Trophoblast cell (in vitro differentiated cells and primary cell): ENCODE measurements around the gene GBX2.

Experiments used
- DNase-seq, 2 donors: peaks; one replicate each; pipeline ENCODE4 v3.0.0-alpha.2; 2016
- H2AFZ ChIP-seq: 2 replicates; pipeline ENCODE4 v1.6.1; 2013; ENCODE audit warnings: low read length, moderate library complexity, mild to moderate bottlenecking; ENCODE audit not compliant: insufficient read depth, poor library complexity
- H2AK5ac ChIP-seq: 2 replicates; pipeline ENCODE4 v1.6.1; 2013; ENCODE audit warnings: mild to moderate bottlenecking, low read length
- H2BK120ac ChIP-seq: 2 replicates; pipeline ENCODE4 v1.6.1; 2013; ENCODE audit warnings: low read length, mild to moderate bottlenecking, moderate library complexity; ENCODE audit not compliant: insufficient read depth, poor library complexity
- H2BK12ac ChIP-seq: 2 replicates; pipeline ENCODE4 v1.6.1; 2013; ENCODE audit warnings: mild to moderate bottlenecking, low read length, moderate library complexity
- H2BK5ac ChIP-seq: 2 replicates; pipeline ENCODE4 v1.6.1; 2013; ENCODE audit warnings: low read length, low read depth, moderate library complexity, mild to moderate bottlenecking; ENCODE audit not compliant: poor library complexity
- H3K14ac ChIP-seq: 2 replicates; pipeline ENCODE4 v1.6.1; 2013; ENCODE audit warnings: mild to moderate bottlenecking, low read length
- H3K18ac ChIP-seq: 2 replicates; pipeline ENCODE4 v1.6.1; 2013; ENCODE audit warnings: mild to moderate bottlenecking, low read length
- H3K23ac ChIP-seq: 2 replicates; pipeline ENCODE4 v1.6.1; 2013; ENCODE audit warnings: low read length
- H3K27ac ChIP-seq: 2 replicates; pipeline ENCODE4 v1.5.1; 2013; ENCODE audit warnings: low read depth, mild to moderate bottlenecking, inconsistent platforms, low read length, moderate library complexity
- H3K27me3 ChIP-seq: 2 replicates; pipeline ENCODE4 v1.6.1; 2013; ENCODE audit warnings: inconsistent platforms, mild to moderate bottlenecking, low read length, moderate library complexity; ENCODE audit not compliant: insufficient read depth
- H3K36me3 ChIP-seq, 2 experiments: 1 replicate in 1 of 2; 2 replicates in 1 of 2; pipeline ENCODE4 v1.6.1; 2013; ENCODE audit warnings: low read length in 2 of 2, mild to moderate bottlenecking in 2 of 2, moderate library complexity in 1 of 2; ENCODE audit not compliant: insufficient read depth in 2 of 2, control insufficient read depth in 1 of 2
- H3K4ac ChIP-seq: 2 replicates; pipeline ENCODE4 v1.6.1; 2013; ENCODE audit warnings: low read depth, mild to moderate bottlenecking, low read length, moderate library complexity
- H3K4me1 ChIP-seq, 2 experiments: 1 replicate in 1 of 2; 2 replicates in 1 of 2; pipeline ENCODE4 v1.6.1; 2013; ENCODE audit warnings: low read length in 2 of 2, mild to moderate bottlenecking in 2 of 2, moderate library complexity in 1 of 2; ENCODE audit not compliant: insufficient read depth in 2 of 2, control insufficient read depth in 1 of 2
- H3K4me2 ChIP-seq: 2 replicates; pipeline ENCODE4 v1.6.1; 2013; ENCODE audit warnings: inconsistent platforms, mild to moderate bottlenecking, low read length, moderate library complexity
- H3K4me3 ChIP-seq: 2 replicates; pipeline ENCODE4 v1.5.1; 2013; ENCODE audit warnings: mild to moderate bottlenecking, low read depth, low read length, inconsistent platforms
- H3K79me1 ChIP-seq: one replicate; pipeline ENCODE4 v1.6.1; 2013; ENCODE audit warnings: low read length
- H3K79me2 ChIP-seq: 2 replicates; pipeline ENCODE4 v1.6.1; 2013; ENCODE audit warnings: low read length, mild to moderate bottlenecking; ENCODE audit not compliant: control insufficient read depth, insufficient read depth, poor library complexity
- H3K9ac ChIP-seq: 2 replicates; pipeline ENCODE4 v1.6.1; 2013; ENCODE audit warnings: mild to moderate bottlenecking, low read length
- H3K9me3 ChIP-seq: 2 replicates; pipeline ENCODE4 v1.6.1; 2013; ENCODE audit warnings: low read depth, mild to moderate bottlenecking, control low read depth, inconsistent platforms, low read length; ENCODE audit not compliant: insufficient read depth
- H4K12ac ChIP-seq: 2 replicates; pipeline ENCODE4 v1.6.1; 2013; ENCODE audit warnings: low read depth, mild to moderate bottlenecking, low read length, moderate library complexity
- H4K8ac ChIP-seq: 2 replicates; pipeline ENCODE4 v1.6.1; 2013; ENCODE audit warnings: low read depth, mild to moderate bottlenecking, low read length, moderate library complexity
- H4K91ac ChIP-seq: one replicate; pipeline ENCODE4 v1.6.1; 2013; ENCODE audit warnings: low read depth, mild to moderate bottlenecking, low read length, moderate library complexity
- WGBS: extraction: QIAGEN DNeasy Blood & Tissue Kit; methylation state at CpG from one replicate; pipeline ENCODE4 v1.1.7; 2013; ENCODE audit warnings: missing lambda C conversion rate; ENCODE audit not compliant: insufficient read length, insufficient coverage; ENCODE audit errors: extremely low coverage; 5-methylcytosine and 5-hydroxymethylcytosine counted together

Gene GBX2

GRCh38 chr2:236163471-236164200 lies 4.5 kb downstream of the GBX2 start:
- no CpG with 5 or more reads among the region's 59 CpGs for WGBS
- peaks cover 98% of the 10 kb centered on the region for H3K27me3 ChIP-seq
- no peak for DNase-seq

DNA sequence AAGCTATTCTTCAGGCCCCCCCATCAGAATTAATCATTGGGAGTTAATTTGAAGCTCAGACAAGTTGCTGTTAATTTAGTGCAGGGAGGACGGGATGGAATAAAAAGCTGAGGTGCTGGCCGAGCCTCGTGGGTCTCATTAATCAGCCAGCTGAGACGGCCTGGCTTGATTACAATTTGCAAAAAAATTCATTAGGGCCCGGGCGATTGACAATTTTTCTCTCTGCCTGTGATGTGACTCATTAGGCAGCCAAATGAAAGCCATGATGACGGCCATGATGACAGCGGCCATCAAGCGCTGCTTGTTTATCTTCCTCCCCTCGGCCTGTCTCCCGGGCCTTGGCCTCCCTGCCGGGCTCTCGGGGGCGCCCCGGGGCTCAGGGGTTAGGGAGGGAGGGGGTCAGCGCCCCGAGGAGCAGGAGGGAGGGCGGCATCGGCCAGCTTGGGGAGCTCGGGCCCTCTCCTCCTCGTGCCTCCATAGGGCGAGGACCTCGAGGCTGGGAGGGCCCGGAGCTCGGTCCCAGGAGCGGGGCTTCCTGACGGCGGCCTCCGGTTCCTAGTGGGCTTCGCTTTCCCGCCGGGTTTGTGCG lies 5.2 kb downstream of the GBX2 start:
- Histone ChIP-seq H2BK120ac (no peak overlapping the region), H3K79me2 (no peaks in the 10 kb centered on the region), H3K27me3 (peaks cover 98% of the 10 kb centered on the region), H4K91ac (no peak overlapping the region), H3K4me3 (no peak overlapping the region), H3K79me1 (no peaks in the 10 kb centered on the region), H3K4me1 (peaks cover 10 to 22% of the 10 kb centered on the region in 2 experiments), H2AK5ac (no peak overlapping the region), H3K27ac (no peak overlapping the region), H3K4me2 (no peak overlapping the region), H3K9ac (no peak overlapping the region), H3K18ac (no peak overlapping the region), H2AFZ (no peak overlapping the region), H2BK12ac (no peak overlapping the region), H3K14ac (no peak overlapping the region), H3K23ac (no peak overlapping the region), H3K36me3 (no peaks in the 10 kb centered on the region), H4K8ac (no peak overlapping the region), H3K4ac (no peak overlapping the region), H4K12ac (no peak overlapping the region), H2BK5ac (no peak overlapping the region), H3K9me3 (peaks cover 8% of the 10 kb centered on the region)
- no peak for DNase-seq
- no CpG with 5 or more reads among the region's 33 CpGs for WGBS

More at GRCh38 chr2:236163471-236164200, 4.5 kb downstream of the GBX2 start:
- no peak overlapping the region for H3K4ac ChIP-seq
- H2BK5ac ChIP-seq = no peak overlapping the region
- H3K23ac ChIP-seq = no peak overlapping the region
- H4K8ac ChIP-seq = no peak overlapping the region
- no peak overlapping the region for H2BK120ac ChIP-seq
- no peak overlapping the region for H4K91ac ChIP-seq
- no peaks in the 10 kb centered on the region for H3K79me1 ChIP-seq
- no peaks in the 10 kb centered on the region for H3K79me2 ChIP-seq
- H2AK5ac ChIP-seq = no peak overlapping the region
- no peak overlapping the region for H4K12ac ChIP-seq
- no peak overlapping the region for H3K14ac ChIP-seq
- no peak overlapping the region for H2BK12ac ChIP-seq
- peak overlapping the region; percentile 77 for H3K4me2 ChIP-seq
- H3K4me3 ChIP-seq = no peak overlapping the region
- no peak overlapping the region for H3K18ac ChIP-seq
- H3K9me3 ChIP-seq = peaks cover 8% of the 10 kb centered on the region
- no peak overlapping the region for H3K9ac ChIP-seq
- H3K27ac ChIP-seq = no peak overlapping the region
- no peaks in the 10 kb centered on the region for H3K36me3 ChIP-seq
- peaks cover 15 to 24% of the 10 kb centered on the region in 2 experiments for H3K4me1 ChIP-seq
- H2AFZ ChIP-seq = no peak overlapping the region

GRCh38 chr2:236162031-236162845 lies 5.9 kb downstream of the GBX2 start:
- Histone ChIP-seq H3K27me3 (peaks cover 98% of the 10 kb centered on the region), H2BK12ac (no peak overlapping the region), H2AK5ac (no peak overlapping the region), H4K8ac (no peak overlapping the region), H3K4me2 (no peak overlapping the region), H3K79me1 (no peaks in the 10 kb centered on the region), H3K4me1 (peaks cover 4 to 15% of the 10 kb centered on the region in 2 experiments), H3K9ac (no peak overlapping the region), H3K4me3 (no peak overlapping the region), H4K12ac (no peak overlapping the region), H3K4ac (no peak overlapping the region), H3K18ac (no peak overlapping the region), H3K9me3 (peaks cover 8% of the 10 kb centered on the region), H3K27ac (no peak overlapping the region), H3K79me2 (no peaks in the 10 kb centered on the region), H2AFZ (no peak overlapping the region), H3K14ac (no peak overlapping the region), H3K36me3 (no peaks in the 10 kb centered on the region), H4K91ac (no peak overlapping the region), H3K23ac (no peak overlapping the region), H2BK120ac (no peak overlapping the region), H2BK5ac (no peak overlapping the region)
- no peak for DNase-seq
- WGBS = no CpG with 5 or more reads among the region's 16 CpGs

DNA sequence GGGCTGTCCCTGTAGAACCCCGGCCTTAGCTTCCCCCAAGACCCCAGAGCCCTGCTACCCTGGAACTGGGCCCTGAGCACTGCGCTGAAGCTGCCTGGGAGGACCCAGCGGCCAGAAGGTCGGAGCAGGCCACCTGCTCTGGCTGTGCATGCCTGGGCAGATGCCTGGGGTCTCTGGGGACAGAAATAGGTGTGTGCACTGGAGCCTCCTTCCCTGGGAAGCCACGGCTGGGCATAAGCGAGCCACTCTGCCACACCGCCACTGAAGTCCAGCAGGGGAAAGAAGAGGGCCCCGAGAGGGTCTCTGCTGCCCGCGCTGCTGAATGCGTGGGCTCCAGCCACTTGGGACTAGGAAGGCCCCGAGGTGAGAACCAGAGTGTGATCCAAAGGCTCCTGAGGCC lies 6.7 kb downstream of the GBX2 start:
- Histone ChIP-seq H3K79me1 (no peaks in the 10 kb centered on the region), H3K79me2 (no peaks in the 10 kb centered on the region), H2BK12ac (no peak overlapping the region), H3K27me3 (peaks cover 91% of the 10 kb centered on the region), H3K9ac (no peak overlapping the region), H3K9me3 (peaks cover 8% of the 10 kb centered on the region), H3K4me3 (no peak overlapping the region), H2AFZ (no peak overlapping the region), H3K36me3 (no peaks in the 10 kb centered on the region), H2BK120ac (no peak overlapping the region), H3K23ac (no peak overlapping the region), H3K4me1 (peaks cover 4 to 12% of the 10 kb centered on the region in 2 experiments), H4K91ac (no peak overlapping the region), H3K4me2 (no peak overlapping the region), H4K8ac (no peak overlapping the region), H3K4ac (no peak overlapping the region), H2AK5ac (no peak overlapping the region), H3K27ac (no peak overlapping the region), H4K12ac (no peak overlapping the region), H3K14ac (no peak overlapping the region), H2BK5ac (no peak overlapping the region), H3K18ac (no peak overlapping the region)
- WGBS = no CpG with 5 or more reads among the region's 12 CpGs
- DNase-seq = no peak
